Activated T-cell treated with anti-CD3 and anti-CD28 coated beads, Interleukin-2, amount 50 U/mL, for 72 hours (primary cell): ENCODE results near the gene SAP30BP. TPM values are rescaled to one million over a fixed set of nuclear protein-coding genes. Genes with fewer than 3 reads are reported as not detected.
A peak's percentile ranks its signal among the peaks of the same experiment; 100 is the strongest.

Experiments used
- ATAC-seq, 2 donors: fragments of 150-1000 bp; cut with Tn5 transposase; replicated peaks in 1 of 2; 2 replicates each; pipeline ENCODE4 v1.10.0; 2021; ENCODE audit warnings: moderate library complexity in 2 of 2, mild to moderate bottlenecking in 1 of 2
- DNase-seq, 2 donors: peaks; one replicate each; pipeline ENCODE4 v3.0.0; 2021 to 2022; ENCODE audit warnings: mixed read lengths in 1 of 2
- H3K27ac Mint-ChIP-seq: one replicate; pipeline ENCODE4 v1.8.0; 2022; ENCODE audit warnings: mild to moderate bottlenecking, moderate library complexity, mixed read lengths
- H3K27me3 Mint-ChIP-seq: one replicate; pipeline ENCODE4 v1.8.0; 2022; ENCODE audit warnings: low read depth, mixed read lengths
- H3K36me3 Mint-ChIP-seq, 2 donors: one replicate each; pipeline ENCODE4 v1.8.0; 2022; ENCODE audit warnings: mixed read lengths in 2 of 2, mild to moderate bottlenecking in 1 of 2; ENCODE audit not compliant: insufficient read depth in 2 of 2
- H3K4me1 Mint-ChIP-seq: one replicate; pipeline ENCODE4 v1.8.0; 2022; ENCODE audit warnings: low read depth, mixed read lengths
- H3K4me3 Mint-ChIP-seq, 2 donors: one replicate each; pipeline ENCODE4 v1.8.0; 2022; ENCODE audit warnings: mild to moderate bottlenecking in 2 of 2, mixed read lengths in 2 of 2, moderate library complexity in 2 of 2
- H3K9me3 Mint-ChIP-seq, 2 donors: one replicate each; pipeline ENCODE4 v1.8.0; 2022; ENCODE audit warnings: mixed read lengths in 2 of 2
- total RNA-seq, 2 donors: library from RNA; stranded (reverse); gene quantifications; one replicate each; pipeline ENCODE4 v1.2.3, GENCODE V29; 2022

The SAP30BP gene
- total RNA-seq, 2 donors from 2014 or later: 97.0 to 112 TPM

GRCh38 chr17:75628425-75628824, 38.7 kb upstream of the SAP30BP start:
- no peak overlapping the region for H3K27ac Mint-ChIP-seq
- H3K27me3 Mint-ChIP-seq: no peaks in the 10 kb centered on the region
- no peak overlapping the region for H3K4me3 Mint-ChIP-seq
- H3K4me1 Mint-ChIP-seq: no peaks in the 10 kb centered on the region
- DNase-seq: no peak
- H3K36me3 Mint-ChIP-seq: no peaks in the 10 kb centered on the region
- no peak for ATAC-seq
- H3K9me3 Mint-ChIP-seq: no peaks in the 10 kb centered on the region

GRCh38 chr17:75629157-75629556, 38.0 kb upstream of the SAP30BP start:
- no peaks in the 10 kb centered on the region for H3K36me3 Mint-ChIP-seq
- DNase-seq (no peak), ATAC-seq (no peak)
- H3K27ac Mint-ChIP-seq: no peak overlapping the region
- no peaks in the 10 kb centered on the region for H3K27me3 Mint-ChIP-seq
- H3K4me3 Mint-ChIP-seq: no peak overlapping the region
- H3K9me3 Mint-ChIP-seq: no peaks in the 10 kb centered on the region
- peaks cover 6% of the 10 kb centered on the region for H3K4me1 Mint-ChIP-seq

- no peak overlapping the region for H3K4me3 Mint-ChIP-seq
- DNase-seq: no peak
- no peak for ATAC-seq
- H3K27ac Mint-ChIP-seq: no peak overlapping the region
- peaks cover 6% of the 10 kb centered on the region for H3K4me1 Mint-ChIP-seq
- H3K36me3 Mint-ChIP-seq: no peaks in the 10 kb centered on the region
- H3K9me3 Mint-ChIP-seq: no peaks in the 10 kb centered on the region
- H3K27me3 Mint-ChIP-seq: no peaks in the 10 kb centered on the region
These were observed 36.8 kb upstream of the SAP30BP start for GRCh38 chr17:75630071-75630917.

DNA sequence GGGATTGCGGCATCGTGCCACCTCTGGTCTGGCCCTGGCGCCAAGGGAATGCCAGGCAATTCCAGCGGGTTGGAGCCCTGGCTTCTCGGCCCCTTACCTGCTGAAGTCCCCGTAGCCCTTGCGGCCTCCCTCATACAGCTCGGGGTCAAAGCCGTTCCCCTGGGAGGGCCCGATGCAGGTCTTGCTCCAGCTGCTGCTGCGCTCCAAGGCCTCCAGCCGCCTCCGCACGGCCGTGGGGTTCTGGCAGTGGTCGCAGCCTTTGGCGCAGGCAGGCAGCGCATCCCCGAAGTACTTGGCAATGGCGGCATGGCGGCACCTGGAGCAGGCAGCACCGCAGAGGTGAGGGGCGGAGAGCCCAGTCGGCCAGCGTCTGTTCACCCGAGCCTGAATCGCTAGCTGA, 35.8 kb upstream of the SAP30BP start:
- H3K4me1 Mint-ChIP-seq: peaks cover 6% of the 10 kb centered on the region
- H3K4me3 Mint-ChIP-seq: no peak overlapping the region
- no peaks in the 10 kb centered on the region for H3K9me3 Mint-ChIP-seq
- H3K36me3 Mint-ChIP-seq: no peaks in the 10 kb centered on the region
- H3K27ac Mint-ChIP-seq: no peak overlapping the region
- no peaks in the 10 kb centered on the region for H3K27me3 Mint-ChIP-seq
- ATAC-seq (no peak), DNase-seq (no peak)

DNA sequence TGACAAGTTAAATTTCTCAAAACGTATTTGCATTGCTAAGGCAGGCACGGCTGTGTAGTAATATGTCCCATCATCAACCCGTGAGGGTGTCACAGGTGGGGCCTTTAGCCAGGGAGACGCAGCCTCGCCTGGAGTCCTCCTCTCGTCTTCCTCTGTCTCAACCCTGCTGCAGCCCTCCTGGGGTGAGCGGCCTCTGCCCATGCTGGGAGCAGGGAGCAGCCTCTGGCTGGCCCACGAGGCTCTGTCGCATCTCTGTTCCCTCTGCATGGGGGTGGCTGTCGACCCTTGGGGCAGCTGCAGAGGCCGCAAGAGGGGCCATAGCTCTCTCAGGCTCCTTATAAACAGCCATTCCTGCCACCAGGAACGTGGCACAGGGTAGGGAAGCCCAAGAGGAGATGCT, 34.7 kb upstream of the SAP30BP start:
- DNase-seq: no peak
- H3K27me3 Mint-ChIP-seq: no peaks in the 10 kb centered on the region
- H3K27ac Mint-ChIP-seq: no peak overlapping the region
- no peaks in the 10 kb centered on the region for H3K9me3 Mint-ChIP-seq
- H3K4me3 Mint-ChIP-seq: no peak overlapping the region
- ATAC-seq: no peak
- H3K36me3 Mint-ChIP-seq: no peaks in the 10 kb centered on the region
- H3K4me1 Mint-ChIP-seq: peaks cover 6% of the 10 kb centered on the region

- H3K36me3 Mint-ChIP-seq: no peaks in the 10 kb centered on the region
- H3K27ac Mint-ChIP-seq: no peak within 1 kb of the TSS
- H3K9me3 Mint-ChIP-seq: no peaks in the 10 kb centered on the region
- H3K4me1 Mint-ChIP-seq: peaks cover 6% of the 10 kb centered on the region
- H3K4me3 Mint-ChIP-seq: no peak within 1 kb of the TSS
- DNase-seq: peak; percentile 84 to 86
- ATAC-seq: peak; percentile 79 to 85
- H3K27me3 Mint-ChIP-seq: no peaks in the 10 kb centered on the region
These were observed 34.2 kb upstream of the SAP30BP start, which contains the start of gene SMIM5 for GRCh38 chr17:75632863-75633485. TSS of gene SMIM5 (plus strand) at chr17:75633434. CDS start at chr17:75640202, 6,768 bp downstream.

DNA sequence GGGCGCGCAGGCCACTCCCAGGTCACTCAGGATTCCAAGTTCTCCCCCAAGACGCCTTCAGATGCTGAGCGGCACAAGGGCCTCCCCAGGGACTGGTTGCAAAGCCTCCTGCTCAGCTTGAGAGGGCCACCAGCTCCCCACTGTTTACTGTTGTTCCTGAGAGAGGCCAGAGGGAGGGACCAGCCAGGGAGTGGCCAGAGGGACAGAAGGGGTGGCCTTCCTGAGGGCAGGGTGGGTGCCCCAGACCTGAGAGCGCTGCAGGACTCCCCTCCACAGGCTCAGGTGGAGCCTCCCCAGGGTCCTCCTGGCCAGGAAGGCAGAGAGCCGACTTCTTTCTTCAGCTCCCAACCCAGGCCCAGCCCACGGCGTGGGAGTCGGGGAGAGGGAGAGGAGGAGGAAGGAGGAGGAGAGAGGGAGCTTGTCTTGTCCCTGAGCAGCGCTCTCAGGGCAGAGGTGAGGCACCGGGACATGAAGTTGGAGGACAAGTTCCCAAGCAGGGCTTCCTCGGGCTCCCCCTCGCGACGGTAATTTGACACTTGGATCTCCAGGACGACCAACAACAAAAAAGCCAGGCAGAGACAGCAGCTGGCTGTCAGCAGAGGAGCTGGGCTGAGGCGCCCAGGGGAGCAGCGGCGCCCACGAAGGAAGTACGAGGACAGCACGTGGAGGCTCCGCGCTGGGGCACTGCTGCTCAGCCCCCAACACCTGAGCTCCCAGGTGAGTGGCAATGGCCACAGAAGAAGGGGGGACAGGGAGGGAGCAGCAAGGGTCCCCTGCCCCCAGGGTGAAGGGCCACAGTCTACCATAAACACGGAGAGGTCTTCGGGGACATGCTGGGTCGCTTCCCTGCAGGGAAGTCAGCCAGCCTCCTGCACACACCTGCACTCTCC, 33.4 kb upstream of the SAP30BP start:
- no peaks in the 10 kb centered on the region for H3K9me3 Mint-ChIP-seq
- no peaks in the 10 kb centered on the region for H3K36me3 Mint-ChIP-seq
- no peak overlapping the region for H3K27ac Mint-ChIP-seq
- peak; percentile 8 to 14 for ATAC-seq
- peaks cover 6% of the 10 kb centered on the region for H3K4me1 Mint-ChIP-seq
- H3K4me3 Mint-ChIP-seq: no peak overlapping the region
- peak; percentile 24 to 55 for DNase-seq
- H3K27me3 Mint-ChIP-seq: no peaks in the 10 kb centered on the region

- no peak for DNase-seq
- H3K36me3 Mint-ChIP-seq: no peaks in the 10 kb centered on the region
- H3K27me3 Mint-ChIP-seq: no peaks in the 10 kb centered on the region
- no peak overlapping the region for H3K27ac Mint-ChIP-seq
- no peak for ATAC-seq
- no peak overlapping the region for H3K4me3 Mint-ChIP-seq
- peaks cover 6% of the 10 kb centered on the region for H3K4me1 Mint-ChIP-seq
- no peaks in the 10 kb centered on the region for H3K9me3 Mint-ChIP-seq
These were observed 32.8 kb upstream of the SAP30BP start for GRCh38 chr17:75634376-75634740.

DNA sequence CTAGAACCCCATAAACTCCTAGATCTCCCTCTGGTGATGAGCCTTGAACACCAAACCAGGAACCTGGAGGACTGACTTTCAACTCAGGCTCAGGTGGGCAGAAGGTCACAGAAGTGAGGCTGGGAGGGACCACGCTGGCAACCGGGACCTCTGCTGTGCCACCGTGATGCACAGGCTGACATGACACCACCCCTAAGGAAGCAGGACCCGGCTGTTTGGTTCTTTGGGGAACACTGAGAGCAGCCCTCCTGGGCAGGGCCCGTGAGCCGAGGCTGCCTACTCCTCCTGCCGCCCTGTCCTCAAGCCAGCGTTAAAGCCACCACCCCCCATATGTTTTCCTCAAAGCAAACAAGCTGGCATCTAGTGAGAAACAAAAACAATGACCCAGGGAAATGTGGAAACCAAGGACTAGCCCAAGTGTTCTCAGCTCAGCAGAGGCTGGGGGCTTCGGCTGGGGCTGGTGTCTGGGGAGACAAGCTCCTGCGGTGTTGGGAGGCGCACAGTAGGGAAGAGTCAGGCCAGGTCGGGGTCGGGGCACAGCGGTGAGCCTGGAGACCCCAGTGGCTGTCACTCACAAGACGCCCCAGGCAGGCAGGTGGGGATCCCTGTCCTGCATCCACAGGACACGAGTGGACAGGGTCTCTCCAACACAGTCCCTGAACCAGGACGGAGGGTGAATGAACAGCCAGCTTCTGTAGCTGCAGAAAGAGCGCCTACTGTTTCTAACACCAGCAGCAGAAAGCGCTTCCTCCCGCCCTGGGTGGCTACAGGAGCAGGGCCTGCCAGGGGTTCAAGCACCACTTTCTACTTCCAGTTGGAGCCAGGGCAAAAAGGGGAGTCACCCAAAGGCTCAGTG, 32.2 kb upstream of the SAP30BP start:
- DNase-seq (no peak), ATAC-seq (no peak)
- Mint-ChIP-seq H3K4me3 (no peak overlapping the region), H3K9me3 (no peaks in the 10 kb centered on the region), H3K27me3 (no peaks in the 10 kb centered on the region), H3K27ac (no peak overlapping the region), H3K36me3 (no peaks in the 10 kb centered on the region), H3K4me1 (peaks cover 6% of the 10 kb centered on the region)

DNA sequence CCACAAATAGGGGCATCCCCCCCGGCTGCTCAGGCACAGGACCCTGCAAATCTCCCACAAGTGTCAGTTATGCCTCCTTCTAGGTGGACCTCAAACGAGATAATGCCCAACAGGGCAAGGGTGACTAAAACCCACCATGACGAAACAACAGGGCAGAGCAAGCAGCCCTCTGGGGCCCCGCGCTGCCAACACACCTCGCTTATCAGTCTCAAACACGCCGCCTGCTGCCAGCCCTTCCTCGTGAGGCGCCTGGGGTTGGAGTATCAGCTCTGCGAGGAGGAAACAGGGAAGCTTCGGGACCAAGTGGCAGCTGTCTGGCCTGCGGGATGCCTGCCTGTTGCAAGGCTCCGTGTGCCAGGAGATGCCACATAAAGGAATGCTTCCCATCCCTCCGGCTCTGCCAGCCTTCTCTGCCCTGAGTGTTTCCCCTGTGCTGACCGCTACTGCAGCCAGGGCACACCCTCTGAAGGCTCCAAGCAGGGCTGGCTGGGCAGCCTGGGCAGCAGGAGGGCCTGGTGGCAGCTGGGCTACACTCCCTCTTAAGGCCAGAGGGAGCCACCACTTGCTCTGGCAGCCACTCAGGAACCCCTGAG, 31.4 kb upstream of the SAP30BP start:
- Mint-ChIP-seq H3K4me3 (no peak overlapping the region), H3K27me3 (no peaks in the 10 kb centered on the region), H3K27ac (no peak overlapping the region), H3K36me3 (no peaks in the 10 kb centered on the region), H3K4me1 (peaks cover 6% of the 10 kb centered on the region), H3K9me3 (no peaks in the 10 kb centered on the region)
- DNase-seq (no peak), ATAC-seq (no peak)

DNA sequence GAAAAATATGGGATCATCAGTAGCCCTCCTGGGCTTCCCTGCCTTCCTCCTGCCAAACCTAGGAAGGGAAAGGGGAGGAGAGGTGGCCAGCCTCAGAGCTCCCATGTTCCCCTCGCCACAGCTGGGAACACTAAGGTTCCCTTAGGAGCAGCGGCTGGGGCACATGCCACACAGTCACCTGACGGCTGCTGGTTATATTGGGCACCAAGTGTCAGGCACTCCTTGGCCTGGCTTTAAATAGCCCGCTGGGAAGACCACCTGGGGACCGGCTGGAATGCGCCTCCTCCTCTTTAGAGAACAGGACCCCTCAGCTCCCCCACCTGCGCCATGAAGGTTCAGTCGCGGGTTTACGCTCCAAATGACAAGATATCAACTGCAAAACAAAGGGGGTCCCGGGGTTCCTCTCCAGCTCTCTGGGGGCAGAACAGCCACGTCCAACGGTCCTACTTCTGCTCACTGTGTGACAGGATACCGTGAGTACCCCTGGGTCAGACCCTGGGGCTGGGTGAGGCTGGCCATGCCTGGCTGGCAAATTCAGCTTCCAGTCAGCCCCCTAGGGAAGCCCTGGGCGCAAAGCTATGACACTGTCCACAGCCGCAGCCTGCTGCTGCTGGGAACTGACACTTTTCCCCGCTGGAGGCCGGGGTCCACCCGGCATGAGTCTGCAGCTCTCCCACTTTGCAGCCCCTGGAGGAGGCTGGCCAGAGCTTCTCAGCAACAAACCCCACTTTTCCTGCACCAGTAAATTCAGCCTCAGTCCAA, 30.6 kb upstream of the SAP30BP start:
- Mint-ChIP-seq H3K27ac (no peak overlapping the region), H3K9me3 (no peaks in the 10 kb centered on the region), H3K4me3 (no peak overlapping the region), H3K27me3 (no peaks in the 10 kb centered on the region), H3K4me1 (peaks cover 6% of the 10 kb centered on the region), H3K36me3 (no peaks in the 10 kb centered on the region)
- DNase-seq (no peak), ATAC-seq (no peak)

DNA sequence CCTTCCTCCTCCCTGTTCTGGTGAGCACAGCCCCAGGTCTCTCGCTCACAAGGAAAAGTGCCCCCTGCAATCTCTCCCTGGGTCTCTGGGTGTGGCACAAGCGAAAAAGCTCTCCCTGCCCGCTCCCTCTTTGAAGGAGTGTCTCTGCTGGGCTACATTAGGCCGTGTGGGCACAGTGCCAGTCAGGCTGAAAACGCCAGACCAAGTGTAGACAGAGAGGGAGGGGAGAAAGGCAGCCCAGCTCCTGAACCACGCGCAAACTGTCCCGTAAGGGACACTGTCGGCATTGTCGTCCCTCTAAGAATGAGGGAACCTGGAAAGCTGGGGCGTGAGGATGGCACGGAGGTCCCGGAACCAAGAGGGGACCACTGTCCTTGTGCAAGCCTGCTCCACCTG, 30.0 kb upstream of the SAP30BP start:
- Mint-ChIP-seq H3K27ac (no peak overlapping the region), H3K27me3 (no peaks in the 10 kb centered on the region), H3K9me3 (no peaks in the 10 kb centered on the region), H3K36me3 (no peaks in the 10 kb centered on the region), H3K4me3 (no peak overlapping the region), H3K4me1 (peaks cover 6% of the 10 kb centered on the region)
- DNase-seq (no peak), ATAC-seq (no peak)
